Activated T-cell treated with anti-CD3 and anti-CD28 coated beads, Interleukin-2, amount 50 U/mL, for 4 hours (primary cell): ENCODE measurements around the gene ZCCHC17. TPM values are rescaled to one million over a fixed set of nuclear protein-coding genes. Genes with fewer than 3 reads are reported as not detected.
A peak's percentile ranks its signal among the peaks of the same experiment; 100 is the strongest.
"Not testable (repeated sequence)": the region's sequence is repeated elsewhere in the genome, so short reads cannot be mapped to it uniquely, and the experiment has no call there.

ENCODE experiments used
- ATAC-seq, 2 donors: fragments of 200-7000 bp; cut with Tn5 transposase; one replicate each; pipeline ENCODE4 v1.10.0; 2021
- DNase-seq: peaks from one replicate; pipeline ENCODE4 v3.0.0-alpha.2; 2020
- H3K27me3 Mint-ChIP-seq: one replicate; pipeline ENCODE4 v1.8.0; 2021; ENCODE audit warnings: low read depth, mixed read lengths
- H3K36me3 Mint-ChIP-seq: one replicate; pipeline ENCODE4 v1.8.0; 2022; ENCODE audit warnings: mixed read lengths; ENCODE audit not compliant: insufficient read depth
- H3K4me1 Mint-ChIP-seq: one replicate; pipeline ENCODE4 v1.8.0; 2021; ENCODE audit warnings: low read depth, mixed read lengths
- H3K4me3 Mint-ChIP-seq: one replicate; pipeline ENCODE4 v1.8.0; 2021; ENCODE audit warnings: mild to moderate bottlenecking, moderate library complexity, mixed read lengths
- H3K9me3 Mint-ChIP-seq: one replicate; pipeline ENCODE4 v1.8.0; 2021; ENCODE audit warnings: mixed read lengths
- total RNA-seq, 3 donors: library from RNA; stranded (reverse); gene quantifications; one replicate each; pipeline ENCODE4 v1.2.1, GENCODE V29; 2021

Gene ZCCHC17
- total RNA-seq, 3 donors from 2014 or later, result 22.8 to 27.9 (median 25.6) TPM

- DNase-seq (no peak), ATAC-seq (no peak)
- H3K36me3 Mint-ChIP-seq, result no peaks in the 10 kb centered on the region
- peaks cover 33% of the 10 kb centered on the region for H3K27me3 Mint-ChIP-seq
- no peak overlapping the region for H3K4me3 Mint-ChIP-seq
- no peaks in the 10 kb centered on the region for H3K9me3 Mint-ChIP-seq
- no peaks in the 10 kb centered on the region for H3K4me1 Mint-ChIP-seq
These were observed 85.7 kb downstream of the ZCCHC17 start for GRCh38 chr1:31382379-31382989.

GRCh38 chr1:31383967-31384366, 87.1 kb downstream of the ZCCHC17 start:
- DNase-seq, result no peak
- Mint-ChIP-seq H3K27me3 (peaks cover 37% of the 10 kb centered on the region), H3K9me3 (no peaks in the 10 kb centered on the region), H3K36me3 (no peaks in the 10 kb centered on the region), H3K4me3 (no peak overlapping the region), H3K4me1 (no peaks in the 10 kb centered on the region)
- ATAC-seq, result no peak

GRCh38 chr1:31386576-31387243, 89.9 kb downstream of the ZCCHC17 start:
- H3K4me1 Mint-ChIP-seq, H3K36me3 Mint-ChIP-seq, H3K4me3 Mint-ChIP-seq, ATAC-seq, H3K9me3 Mint-ChIP-seq, DNase-seq: not testable (repeated sequence)
- H3K27me3 Mint-ChIP-seq, result peaks cover 33% of the 10 kb centered on the region

- DNase-seq (no peak), ATAC-seq (no peak)
- Mint-ChIP-seq H3K27me3 (peaks cover 26% of the 10 kb centered on the region), H3K4me3 (no peak overlapping the region), H3K36me3 (no peaks in the 10 kb centered on the region), H3K9me3 (no peaks in the 10 kb centered on the region), H3K4me1 (no peaks in the 10 kb centered on the region)
These were observed 90.8 kb downstream of the ZCCHC17 start for GRCh38 chr1:31387612-31388011.

- Mint-ChIP-seq H3K9me3 (no peaks in the 10 kb centered on the region), H3K4me1 (peaks cover 4% of the 10 kb centered on the region), H3K4me3 (no peak overlapping the region), H3K36me3 (no peaks in the 10 kb centered on the region), H3K27me3 (peaks cover 20% of the 10 kb centered on the region)
- ATAC-seq, result no peak
- DNase-seq, result no peak
These were observed 92.8 kb downstream of the ZCCHC17 start for GRCh38 chr1:31389616-31390015.

GRCh38 chr1:31390071-31390470, 93.2 kb downstream of the ZCCHC17 start:
- Mint-ChIP-seq H3K27me3 (peaks cover 19% of the 10 kb centered on the region), H3K9me3 (no peaks in the 10 kb centered on the region), H3K36me3 (no peaks in the 10 kb centered on the region), H3K4me3 (no peak overlapping the region), H3K4me1 (peaks cover 4% of the 10 kb centered on the region)
- DNase-seq, result no peak
- ATAC-seq, result no peak

GRCh38 chr1:31393463-31393862, 96.6 kb downstream of the ZCCHC17 start:
- Mint-ChIP-seq H3K9me3 (no peaks in the 10 kb centered on the region), H3K4me1 (peaks cover 4% of the 10 kb centered on the region), H3K27me3 (peaks cover 8% of the 10 kb centered on the region), H3K4me3 (no peak overlapping the region), H3K36me3 (no peaks in the 10 kb centered on the region)
- ATAC-seq (no peak), DNase-seq (no peak)

- peaks cover 8% of the 10 kb centered on the region for H3K27me3 Mint-ChIP-seq
- DNase-seq, result peak; percentile 74
- no peaks in the 10 kb centered on the region for H3K9me3 Mint-ChIP-seq
- H3K4me3 Mint-ChIP-seq, result peak overlapping the region; percentile 78
- H3K4me1 Mint-ChIP-seq, result peaks cover 4% of the 10 kb centered on the region
- H3K36me3 Mint-ChIP-seq, result no peaks in the 10 kb centered on the region
- ATAC-seq, result peak; percentile 96 to 98
These were observed 97.9 kb downstream of the ZCCHC17 start for GRCh38 chr1:31394584-31395193.

GRCh38 chr1:31396633-31397351, 100.0 kb downstream of the ZCCHC17 start:
- Mint-ChIP-seq H3K4me1 (peaks cover 6% of the 10 kb centered on the region), H3K36me3 (no peaks in the 10 kb centered on the region), H3K27me3 (peaks cover 8% of the 10 kb centered on the region), H3K9me3 (no peaks in the 10 kb centered on the region), H3K4me3 (no peak overlapping the region)
- DNase-seq, result no peak
- ATAC-seq, result no peak

- H3K36me3 Mint-ChIP-seq, result no peaks in the 10 kb centered on the region
- no peak for ATAC-seq
- H3K4me3 Mint-ChIP-seq, result no peak overlapping the region
- peaks cover 6% of the 10 kb centered on the region for H3K4me1 Mint-ChIP-seq
- no peaks in the 10 kb centered on the region for H3K9me3 Mint-ChIP-seq
- peaks cover 8% of the 10 kb centered on the region for H3K27me3 Mint-ChIP-seq
- DNase-seq, result no peak
These were observed 100.7 kb downstream of the ZCCHC17 start for GRCh38 chr1:31397360-31398095.

- Mint-ChIP-seq H3K4me3 (no peak overlapping the region), H3K36me3 (no peaks in the 10 kb centered on the region), H3K4me1 (peaks cover 6% of the 10 kb centered on the region), H3K9me3 (no peaks in the 10 kb centered on the region), H3K27me3 (peaks cover 10% of the 10 kb centered on the region)
- DNase-seq, result no peak
- no peak for ATAC-seq
These were observed 101.4 kb downstream of the ZCCHC17 start for GRCh38 chr1:31398246-31398645.

GRCh38 chr1:31399976-31400375, 103.1 kb downstream of the ZCCHC17 start:
- Mint-ChIP-seq H3K27me3 (peaks cover 10% of the 10 kb centered on the region), H3K4me3 (no peak overlapping the region), H3K4me1 (peaks cover 2% of the 10 kb centered on the region), H3K9me3 (no peaks in the 10 kb centered on the region), H3K36me3 (no peaks in the 10 kb centered on the region)
- DNase-seq (no peak), ATAC-seq (no peak)

- no peaks in the 10 kb centered on the region for H3K9me3 Mint-ChIP-seq
- H3K4me1 Mint-ChIP-seq, result peaks cover 2% of the 10 kb centered on the region
- DNase-seq (no peak), ATAC-seq (no peak)
- no peak overlapping the region for H3K4me3 Mint-ChIP-seq
- peaks cover 12% of the 10 kb centered on the region for H3K27me3 Mint-ChIP-seq
- H3K36me3 Mint-ChIP-seq, result no peaks in the 10 kb centered on the region
These were observed 103.6 kb downstream of the ZCCHC17 start for GRCh38 chr1:31400393-31400792.

- H3K36me3 Mint-ChIP-seq, result no peaks in the 10 kb centered on the region
- H3K9me3 Mint-ChIP-seq, result no peaks in the 10 kb centered on the region
- H3K4me3 Mint-ChIP-seq, result no peak overlapping the region
- peaks cover 2% of the 10 kb centered on the region for H3K4me1 Mint-ChIP-seq
- ATAC-seq (no peak), DNase-seq (no peak)
- peaks cover 12% of the 10 kb centered on the region for H3K27me3 Mint-ChIP-seq
These were observed 104.4 kb downstream of the ZCCHC17 start for GRCh38 chr1:31401241-31401640.
